GM12878 (cell line): Measurements from ENCODE around the gene PHOSPHO1. TPM values are rescaled to one million over a fixed set of nuclear protein-coding genes. Genes with fewer than 3 reads are reported as not detected.
"Not testable (repeated sequence)": the region's sequence is repeated elsewhere in the genome, so short reads cannot be mapped to it uniquely, and the experiment has no call there.

Experiments
- ATAC-seq: fragments of 200-7000 bp; cut with Tn5 transposase; 3 replicates; pipeline ENCODE4 v1.9.1; 2020; ENCODE audit warnings: mild to moderate bottlenecking, moderate library complexity
- BruUV-seq: library from RNA; stranded (reverse); fragments of 400-500 nt; replicated peaks from 2 replicates; lab custom pipeline; 2021; lab: Mats Ljungman, UMichigan
- CTCF ChIA-PET: fragments of 300-600 bp; sonication (Branson Sonifier 250); formaldehyde crosslinking; extraction: SDS; loops from one replicate; lab custom pipeline; 2021; ENCODE audit warnings: inconsistent platforms; lab: Yijun Ruan, JAX
- POLR2A ChIA-PET: fragments of 350-600 bp; formaldehyde crosslinking; extraction: SDS; loops from one replicate; lab custom pipeline; 2021; ENCODE audit warnings: inconsistent platforms; lab: Charles Lee
- RAD21 ChIA-PET: fragments of 300-600 bp; sonication (Branson Sonifier 250); formaldehyde crosslinking; loops from one replicate; lab custom pipeline; 2023; ENCODE audit warnings: antibody characterized with exemption; ENCODE audit not compliant: unreplicated experiment; lab: Charles Lee
- SMC1A ChIA-PET: fragments of 300-600 bp; sonication (Branson Sonifier 250); formaldehyde crosslinking; loops from one replicate; lab custom pipeline; 2023; ENCODE audit not compliant: unreplicated experiment, uncharacterized antibody; lab: Charles Lee
- DNase-seq: peaks from one replicate; pipeline ENCODE4 v3.0.0-alpha.2; 2011; ENCODE audit warnings: low read depth, low spot score
- FAIRE-seq: peaks from 3 replicates; lab custom pipeline; 2011; peaks lifted over from hg19 to GRCh38; lab: Jason Lieb, UNC
- H2AFZ ChIP-seq: 2 replicates; pipeline ENCODE4 v1.6.0; 2011; ENCODE audit warnings: low read depth, low read length, control low read depth; ENCODE audit not compliant: control insufficient read depth
- H3K27ac ChIP-seq: 2 replicates; pipeline ENCODE4 v1.5.1; 2011; ENCODE audit warnings: control low read depth; ENCODE audit not compliant: control insufficient read depth, insufficient read depth
- H3K27me3 ChIP-seq, 2 experiments: replicated peaks in 1 of 2; 2 replicates each; pipeline versions ENCODE4 v1.6.0 to v1.6.1; 2011; ENCODE audit warnings: low read length in 1 of 2; ENCODE audit not compliant: control insufficient read depth in 2 of 2, insufficient read depth in 2 of 2
- H3K36me3 ChIP-seq, 2 experiments: 2 replicates each; pipeline ENCODE4 v1.5.1; 2011; ENCODE audit warnings: low read length in 1 of 2; ENCODE audit not compliant: control insufficient read depth in 2 of 2, insufficient read depth in 2 of 2
- H3K4me1 ChIP-seq: 2 replicates; pipeline ENCODE4 v1.6.1; 2011; ENCODE audit warnings: mild to moderate bottlenecking, low read length, moderate library complexity, mixed read lengths; ENCODE audit not compliant: control insufficient read depth, insufficient read depth
- H3K4me2 ChIP-seq: 2 replicates; pipeline ENCODE4 v1.6.0; 2011; ENCODE audit warnings: control low read depth; ENCODE audit not compliant: control insufficient read depth, insufficient read depth
- H3K4me3 ChIP-seq: fragments of 200-600 bp; sonication (generic); 2 replicates; pipeline ENCODE4 v1.5.1; 2016
- H3K79me2 ChIP-seq: 2 replicates; pipeline ENCODE4 v1.6.0; 2011; ENCODE audit warnings: low read length; ENCODE audit not compliant: control insufficient read depth, insufficient read depth
- H3K9ac ChIP-seq: 2 replicates; pipeline ENCODE4 v1.8.0; 2011; ENCODE audit warnings: low read length, control low read depth, mixed read lengths; ENCODE audit not compliant: control insufficient read depth, insufficient read depth
- H3K9me3 ChIP-seq: replicated peaks from 3 replicates; pipeline ENCODE4 v1.5.1; 2011; ENCODE audit warnings: mild to moderate bottlenecking, low read length; ENCODE audit not compliant: control insufficient read depth, insufficient read depth
- H4K20me1 ChIP-seq: 2 replicates; pipeline ENCODE4 v1.6.0; 2011; ENCODE audit not compliant: control insufficient read depth, insufficient read depth
- RELA ChIP-seq: fragments of 450-650 bp; IDR thresholded peaks from 2 replicates; pipeline ENCODE4 v1.8.0; 2014; ENCODE audit warnings: borderline replicate concordance; ENCODE audit not compliant: partially characterized antibody
- ZBTB4 ChIP-seq: fragments of 450-650 bp; formaldehyde crosslinking; IDR thresholded peaks from 2 replicates; pipeline ENCODE4 v1.4.0; 2022; ENCODE audit warnings: mild to moderate bottlenecking, moderate library complexity
- WGBS: methylation state at CpG from one replicate; pipeline ENCODE4 v1.1.6; 2016; ENCODE audit warnings: low lambda C conversion rate; ENCODE audit not compliant: insufficient replicate concordance, insufficient coverage; ENCODE audit errors: missing lambda C conversion rate; 5-methylcytosine and 5-hydroxymethylcytosine counted together
- in situ Hi-C: fragments of 300-500 bp; cut with MboI; formaldehyde crosslinking; loops from 9 replicates; pipeline ENCODE4 v1.14.3; 2018; ENCODE audit warnings: mixed read lengths
- intact Hi-C: fragments of 100-400 bp; cut with micrococcal nuclease; formaldehyde crosslinking; loops from one replicate; pipeline ENCODE4 v1.14.2; 2022; ENCODE audit not compliant: unreplicated experiment
- polyA plus RNA-seq, 11 experiments: library from polyadenylated mRNA; depleted of rRNA in 4 of 11; unstranded in 6 of 11; stranded (reverse) in 5 of 11; fragments of >200 nt; fragmentation: Nextera tagmentation in 4 of 11; fragmentation: Illumina TruSeq in 1 of 11; extraction: Ambion mirVana in 4 of 11; extraction: Trizol in 1 of 11; gene quantifications; 1 replicate in 1 of 11; 2 replicates in 10 of 11; pipeline versions ENCODE4 v1.2.1 to v1.2.3, GENCODE V29; 2011 to 2016; ENCODE audit warnings: inconsistent platforms in 2 of 11, missing spikeins in 2 of 11, low read depth in 1 of 11
- total RNA-seq, 4 experiments: library from RNA; depleted of rRNA in 3 of 4; stranded (reverse); fragments of >200 nt in 3 of 4; fragmentation: Illumina TruSeq in 1 of 4; extraction: Trizol in 1 of 4; gene quantifications; 2 replicates each; pipeline versions ENCODE4 v1.2.1 to v1.2.3, GENCODE V29; 2013 to 2021

The PHOSPHO1 gene
- total and polyA plus RNA-seq, 10 of the 15 experiments (the other 5 are each of a cell fraction or from before 2014, with no cell fraction given), result 0.03 to 1.5 (median 0.16) TPM; not detected in 2

- no peak for TF ChIP-seq ZBTB4
- TF ChIP-seq RELA, result no peak
Observed at GRCh38 chr17:49187301-49187700, 43.3 kb downstream of the PHOSPHO1 start (continued).

- H3K27me3 ChIP-seq, DNase-seq, H2AFZ ChIP-seq, H3K36me3 ChIP-seq, H3K4me1 ChIP-seq, H3K9ac ChIP-seq, POLR2A ChIA-PET, BruUV-seq, FAIRE-seq, H3K27ac ChIP-seq, in situ Hi-C loops, H3K4me3 ChIP-seq, H4K20me1 ChIP-seq, intact Hi-C loops, SMC1A ChIA-PET, ATAC-seq, H3K79me2 ChIP-seq, H3K4me2 ChIP-seq: not testable (repeated sequence)
- H3K9me3 ChIP-seq, result peaks cover 22% of the 10 kb centered on the region; the same call in 2 of the 3 replicates
- RAD21 ChIA-PET, result interaction anchor here (1.5 kb wide), 1 partner anchor 41 kb away, joined by 3 read pairs; no protein-coding TSS in a partner anchor
- CTCF ChIA-PET, result interaction anchor here (1.3 to 2.9 kb wide), 3 partner anchors 37 to 46 kb away, joined by 3 to 13 read pairs (median 6); no protein-coding TSS in a partner anchor
- 29% methylated on average over 1 of the region's 1 CpG for WGBS
Observed at GRCh38 chr17:49185381-49185780, 45.2 kb downstream of the PHOSPHO1 start.

GRCh38 chr17:49184522-49184921 is 46.1 kb downstream of the PHOSPHO1 start:
- H3K4me2 ChIP-seq, H3K27ac ChIP-seq, BruUV-seq, POLR2A ChIA-PET, in situ Hi-C loops, ATAC-seq, SMC1A ChIA-PET, H3K79me2 ChIP-seq, H4K20me1 ChIP-seq, H3K9ac ChIP-seq, H3K4me1 ChIP-seq, DNase-seq, FAIRE-seq, H3K4me3 ChIP-seq, H3K36me3 ChIP-seq, H3K27me3 ChIP-seq, intact Hi-C loops, H2AFZ ChIP-seq: not testable (repeated sequence)
- RAD21 ChIA-PET, result interaction anchor here (1.5 kb wide), 1 partner anchor 42 kb away, joined by 3 read pairs; no protein-coding TSS in a partner anchor
- CTCF ChIA-PET, result interaction anchor here (7.4 kb wide), 1 partner anchor 44 kb away, joined by 178 read pairs; the partner anchor contains the start of gene PHOSPHO1
- H3K9me3 ChIP-seq, result peaks cover 22% of the 10 kb centered on the region; the same call in 2 of the 3 replicates
